NCI-H2227 (cell line): ENCODE measurements around the gene TMEM40.
"Not testable (repeated sequence)": the region's sequence is repeated elsewhere in the genome, so short reads cannot be mapped to it uniquely, and the experiment has no call there.

ENCODE experiments used
- DNase-seq: peaks from one replicate; lab custom pipeline; 2025; ENCODE audit not compliant: unreplicated experiment; lab: John Stamatoyannopoulos, UW

Gene TMEM40

DNA sequence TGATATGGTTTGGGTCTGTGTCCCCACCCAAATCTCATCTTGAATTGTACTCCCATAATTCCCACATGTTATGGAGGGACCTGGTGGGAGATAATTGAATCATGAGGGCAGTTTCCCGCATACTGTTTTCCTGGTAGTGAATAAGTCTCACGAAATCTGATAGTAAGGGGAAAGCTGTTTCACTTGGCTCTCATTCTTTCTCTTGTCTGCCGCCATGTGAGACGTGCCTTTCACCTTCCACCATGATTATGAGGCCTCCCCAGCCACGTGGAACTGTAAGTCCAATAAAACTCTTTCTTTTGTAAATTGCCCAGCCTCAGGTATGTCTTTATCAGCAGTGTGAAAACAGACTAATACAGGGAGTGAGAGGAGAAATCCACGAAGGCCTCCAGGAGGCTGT lies 16.9 kb upstream of the TMEM40 start:
- DNase-seq: not testable (repeated sequence)

DNA sequence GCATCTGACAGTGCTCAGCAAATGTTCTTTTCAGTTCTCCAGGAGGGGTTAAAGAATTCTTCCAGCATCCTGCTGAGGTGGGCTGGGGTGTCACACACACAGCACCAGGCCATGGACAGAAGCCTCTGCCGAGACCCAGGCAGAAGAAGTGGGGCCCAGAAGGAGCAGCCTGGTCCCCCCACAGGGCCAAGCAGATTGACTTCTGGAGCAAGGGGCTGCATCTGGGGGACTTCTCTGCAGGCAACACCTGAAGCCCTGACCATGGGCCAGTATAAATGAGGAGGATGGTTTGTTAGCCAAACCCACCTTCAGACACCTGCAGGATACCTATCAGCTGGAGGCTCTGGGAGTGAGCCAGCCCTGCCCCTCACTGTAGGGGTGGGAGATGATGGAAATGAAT lies 16.2 kb upstream of the TMEM40 start:
- DNase-seq: no peak

- DNase-seq: no peak
Measured at GRCh38 chr3:12774619-12775018, 15.6 kb upstream of the TMEM40 start.

DNA sequence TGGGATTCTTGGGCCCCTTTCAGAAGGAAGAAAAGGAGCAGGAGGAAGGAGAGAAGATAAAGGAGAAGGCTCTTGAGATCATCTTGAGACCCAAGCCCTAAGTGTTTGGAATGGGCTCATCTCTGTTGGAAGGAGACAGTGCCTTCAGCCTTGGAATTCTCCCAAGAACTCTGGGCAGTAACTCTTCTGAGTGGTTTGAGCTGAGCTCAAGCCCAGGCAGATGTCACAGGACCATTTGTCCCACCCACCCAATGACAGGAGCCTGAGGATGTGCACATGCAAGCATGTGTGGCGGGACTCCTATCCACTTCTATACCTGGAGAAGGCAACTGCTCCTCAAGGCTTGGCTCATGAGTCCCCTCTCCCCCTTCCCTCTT lies 14.6 kb upstream of the TMEM40 start:
- DNase-seq: no peak

GRCh38 chr3:12773030-12773709 lies 14.1 kb upstream of the TMEM40 start:
- no peak for DNase-seq

GRCh38 chr3:12772462-12772861 lies 13.4 kb upstream of the TMEM40 start:
- no peak for DNase-seq

DNA sequence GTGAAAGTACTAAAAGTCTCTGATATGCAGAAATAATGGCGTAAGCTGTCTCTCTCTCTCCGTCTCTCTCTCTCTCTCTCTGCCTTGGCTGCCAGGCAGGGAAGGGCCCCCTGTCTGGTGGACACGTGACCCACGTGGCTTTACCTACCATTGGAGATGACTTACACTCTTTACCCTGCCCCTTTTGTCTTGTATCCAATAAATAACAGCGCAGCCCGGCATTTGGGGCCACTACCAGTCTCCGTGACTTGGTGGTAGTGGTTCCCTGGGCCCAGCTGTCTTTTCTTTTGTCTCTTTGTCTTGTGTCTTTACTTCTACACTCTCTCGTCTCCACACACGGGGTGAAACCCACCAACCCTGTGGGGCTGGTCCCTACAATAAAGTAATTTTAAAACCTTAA lies 12.2 kb upstream of the TMEM40 start:
- no peak for DNase-seq

DNA sequence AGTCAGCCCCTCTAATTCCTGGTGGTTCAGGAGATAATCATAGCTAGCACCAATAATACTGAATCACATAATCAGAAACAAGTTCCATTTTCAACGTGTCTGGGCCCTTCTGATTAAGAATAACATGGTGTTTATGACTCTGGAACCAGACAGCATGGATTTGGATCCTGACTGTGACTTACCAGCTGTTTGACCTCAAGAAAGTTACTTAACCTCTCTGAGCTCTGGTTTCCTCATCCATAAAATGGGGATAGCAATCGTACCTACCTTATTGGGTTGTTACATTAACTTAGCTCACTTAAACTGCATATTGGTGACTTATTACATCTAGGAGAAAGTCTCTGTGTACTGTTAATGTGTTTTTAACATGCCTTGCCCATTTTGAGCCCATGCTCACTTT lies 10.7 kb upstream of the TMEM40 start:
- DNase-seq: no peak

- no peak for DNase-seq
Measured at GRCh38 chr3:12768579-12769527, 9.8 kb upstream of the TMEM40 start.

DNA sequence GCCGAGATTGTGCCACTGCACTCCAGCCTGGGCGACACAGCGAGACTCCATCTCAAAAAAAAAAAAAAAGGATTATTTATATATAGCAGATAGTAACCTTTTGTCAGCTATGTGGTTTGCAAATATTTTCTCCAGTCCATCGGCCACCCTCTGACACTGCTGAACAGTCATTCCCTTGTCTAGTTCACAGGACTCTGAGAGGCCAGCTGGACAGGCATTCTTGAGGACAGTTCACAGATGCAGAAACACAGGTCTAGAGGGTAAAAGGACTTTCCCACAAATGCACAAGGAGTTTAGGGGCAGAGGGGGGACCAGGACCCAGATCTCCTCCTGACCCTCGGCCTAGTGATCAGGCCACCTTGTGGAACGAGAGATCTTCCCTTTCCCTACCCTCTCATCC lies 7.5 kb upstream of the TMEM40 start:
- no peak for DNase-seq

DNA sequence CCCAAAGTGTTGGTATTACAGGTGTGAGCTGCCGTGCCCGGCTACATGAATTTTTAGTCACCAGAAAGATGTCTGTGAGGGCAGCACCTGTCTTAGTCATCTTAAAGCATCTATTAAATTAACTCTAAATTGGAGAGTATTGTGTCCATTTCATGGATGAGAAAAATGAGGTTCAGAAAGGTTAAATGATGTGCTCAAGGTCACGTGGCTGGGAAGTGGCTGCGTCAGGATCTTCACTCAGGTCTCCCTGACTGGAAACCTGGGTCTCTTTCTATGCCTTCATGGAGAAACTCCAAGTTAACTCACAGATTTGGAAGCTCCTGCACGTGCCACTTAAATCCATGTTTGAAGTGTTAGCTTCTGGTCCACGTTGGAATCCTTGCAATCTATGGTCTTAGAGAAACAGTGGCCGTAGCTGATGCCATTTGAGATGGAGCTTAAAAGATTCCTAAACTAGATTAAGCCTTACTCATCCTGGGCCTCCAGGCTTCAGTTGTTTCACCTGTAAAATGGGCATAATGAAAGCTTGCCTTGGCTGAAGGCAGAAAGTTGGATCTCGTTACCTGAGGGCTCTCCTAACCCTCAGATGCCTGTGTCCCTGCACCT lies 5.2 kb upstream of the TMEM40 start:
- DNase-seq: no peak

DNA sequence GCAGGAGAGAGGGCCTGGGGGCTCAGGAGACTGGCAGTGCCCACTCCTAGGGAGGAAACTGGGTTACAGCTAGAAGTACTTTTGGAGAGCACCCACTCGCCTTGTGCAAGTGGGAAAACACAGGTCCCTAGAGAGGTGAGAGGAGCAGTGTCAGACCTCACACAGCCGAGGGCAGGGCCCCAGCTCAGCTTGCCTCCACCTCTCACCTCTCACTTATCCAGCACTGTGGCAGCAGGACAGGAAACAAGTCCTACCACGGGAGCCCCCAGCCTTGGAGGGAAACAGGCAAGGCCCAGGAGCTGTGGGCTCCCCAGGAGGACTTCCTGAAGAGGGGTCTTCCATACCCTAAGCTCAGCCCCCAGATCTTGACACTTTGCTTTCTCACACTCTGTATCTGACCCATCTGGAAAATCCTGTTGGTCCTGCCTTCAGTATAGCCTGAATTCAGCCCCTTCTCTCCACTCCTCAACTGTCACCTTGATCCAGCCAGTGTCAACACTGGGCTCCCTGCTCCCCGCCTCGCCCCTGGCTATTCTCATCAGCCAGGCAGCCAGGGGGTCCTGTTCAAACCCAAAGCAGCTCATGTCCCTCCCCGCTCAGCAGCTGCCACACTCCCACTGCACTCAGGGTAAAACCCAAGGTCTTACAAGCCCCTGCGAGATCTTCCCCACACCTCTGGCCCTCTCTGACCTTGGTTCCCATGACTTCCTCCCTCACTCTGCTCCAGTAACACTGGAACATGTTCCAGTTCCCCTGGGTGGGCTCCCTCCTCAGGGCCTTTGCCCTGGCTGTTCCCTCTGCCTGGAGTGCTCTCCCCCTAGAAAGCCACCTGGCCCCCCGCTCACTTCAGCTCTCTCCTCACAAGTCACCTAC lies 870 bp upstream of the TMEM40 start:
- no peak for DNase-seq

DNA sequence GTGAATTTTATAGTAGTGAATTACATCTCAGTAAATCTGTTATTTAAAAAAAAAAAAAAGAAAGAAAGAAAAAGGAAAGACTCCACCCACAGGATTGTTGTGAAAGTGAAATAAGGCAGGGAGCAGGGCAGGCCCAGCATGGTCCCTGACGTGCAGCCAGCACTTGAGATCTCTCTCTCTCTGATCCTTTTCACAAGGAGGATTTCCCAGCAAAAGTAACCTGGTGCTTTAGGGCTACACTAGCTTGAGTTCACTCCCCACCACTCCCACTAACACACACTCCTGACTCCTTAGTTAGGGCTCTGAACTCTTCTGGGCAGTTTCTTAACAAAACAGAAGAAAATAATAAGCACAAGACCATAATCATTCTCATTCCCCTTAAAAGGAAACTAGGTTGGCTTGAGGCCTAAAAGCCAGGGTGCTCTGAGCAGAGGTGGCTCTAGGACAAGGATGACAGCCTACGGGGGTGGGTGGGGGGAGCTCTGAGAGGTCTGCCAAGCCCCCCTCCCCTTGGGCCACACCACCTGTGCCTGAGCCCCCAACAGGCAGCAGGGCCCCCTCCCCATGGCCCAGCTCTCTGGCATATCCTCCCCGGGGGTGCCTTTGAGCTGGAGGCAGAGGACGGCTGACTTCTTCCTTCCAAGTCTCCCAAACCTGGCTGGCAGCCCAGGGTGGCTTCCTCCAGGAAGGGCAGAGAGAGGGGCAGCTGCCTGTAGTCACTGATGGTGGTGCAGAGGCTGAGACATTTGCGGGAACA lies 856 bp downstream of the TMEM40 start:
- DNase-seq: peak; percentile 22

GRCh38 chr3:12756635-12757034 lies 2.4 kb downstream of the TMEM40 start:
- no peak for DNase-seq

DNA sequence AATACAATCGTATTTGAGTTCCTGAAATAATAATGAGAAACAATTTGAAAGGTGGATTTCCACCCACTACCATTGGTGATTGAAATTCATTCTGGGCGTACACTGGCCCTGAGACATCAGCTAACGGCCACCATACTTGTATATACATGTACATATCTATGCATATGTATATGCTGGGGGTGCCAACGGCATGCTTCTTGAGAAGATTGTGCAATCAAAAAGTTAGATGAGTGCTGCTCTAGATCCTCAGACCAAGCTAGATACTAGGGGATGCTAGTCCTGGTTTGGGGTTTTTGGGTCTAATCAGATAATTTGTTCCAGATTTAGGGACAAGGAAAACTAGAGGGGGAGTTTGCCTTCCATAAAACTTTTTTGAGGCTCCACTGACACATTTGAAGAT lies 2.9 kb downstream of the TMEM40 start:
- DNase-seq: no peak

DNA sequence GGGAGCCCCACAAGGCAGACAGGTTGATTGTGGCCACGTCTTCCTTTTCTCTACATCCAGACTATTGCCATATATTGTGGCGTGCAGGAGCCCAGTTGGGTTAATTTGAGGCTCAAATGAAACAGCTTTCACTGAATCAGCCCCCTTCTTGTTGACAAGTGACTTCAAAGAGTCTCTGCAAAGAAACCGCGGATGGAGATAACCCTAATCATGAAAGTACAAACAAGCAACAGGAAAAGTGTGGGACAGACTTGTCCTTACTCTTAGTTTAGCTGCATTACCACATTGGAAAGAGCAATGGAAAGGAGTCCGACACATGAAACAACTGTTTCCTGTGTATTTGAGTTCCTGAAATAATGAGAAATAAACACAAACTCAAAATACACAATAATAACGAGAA lies 3.3 kb downstream of the TMEM40 start:
- DNase-seq: no peak

DNA sequence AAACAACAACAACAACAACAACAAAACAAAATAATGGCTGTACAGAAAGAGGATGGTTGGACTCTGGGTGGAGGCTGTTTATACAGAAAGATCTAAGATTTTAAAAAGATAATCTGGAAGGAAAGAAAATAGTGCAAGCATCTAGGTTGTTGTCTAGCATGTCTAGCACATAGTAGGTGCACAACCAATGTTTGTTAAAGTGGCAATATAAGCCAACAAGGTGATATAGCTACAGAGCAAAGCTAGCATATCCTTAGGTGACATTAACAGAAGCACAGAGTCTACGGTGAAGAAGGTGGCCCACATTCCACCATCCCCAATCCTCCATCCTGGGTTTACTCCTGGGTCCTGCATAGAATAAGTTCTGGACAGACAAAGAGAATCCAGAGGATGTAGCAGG lies 4.7 kb downstream of the TMEM40 start:
- no peak for DNase-seq

DNA sequence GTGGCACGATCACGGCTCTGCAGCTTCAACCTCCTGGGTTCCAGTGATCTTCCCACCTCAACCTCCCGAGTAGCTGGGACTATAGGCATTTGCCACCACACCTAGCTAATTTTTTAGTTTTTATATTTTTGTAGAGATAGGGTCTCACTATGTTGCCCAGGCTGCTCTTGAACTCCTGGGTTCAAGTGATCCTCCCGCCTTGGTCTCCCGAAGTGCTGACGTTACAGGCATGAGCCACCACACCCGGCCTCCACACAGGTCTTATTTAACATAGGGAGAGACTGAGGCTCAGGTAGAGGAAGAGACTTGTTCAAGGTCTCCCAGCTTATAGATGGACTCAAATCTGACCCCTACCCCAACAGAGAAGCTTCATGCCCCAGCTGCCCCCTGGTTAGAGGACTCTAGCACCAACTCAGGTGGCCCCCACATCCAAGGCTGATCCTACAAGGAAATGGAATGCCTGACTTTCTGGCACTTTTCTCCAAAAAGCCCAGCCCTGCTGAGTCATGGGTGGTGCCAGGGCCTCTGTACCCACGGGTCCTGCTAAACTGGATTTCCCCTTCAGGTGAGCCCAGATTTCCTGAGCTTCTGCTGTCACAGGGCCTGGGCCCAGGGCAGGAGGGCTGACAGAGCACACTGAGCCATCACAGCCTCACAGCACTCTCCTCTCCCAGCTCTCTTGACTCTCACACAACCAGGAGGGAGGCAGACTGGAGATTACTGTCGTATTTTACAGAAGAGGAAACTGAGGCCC lies 5.6 kb downstream of the TMEM40 start:
- no peak for DNase-seq

GRCh38 chr3:12752809-12753208 lies 6.2 kb downstream of the TMEM40 start:
- DNase-seq: no peak

- no peak for DNase-seq
Measured at GRCh38 chr3:12752102-12752501, 7.0 kb downstream of the TMEM40 start.
